Smooth muscle cell (in vitro differentiated cells): ENCODE data around the gene SUCO. TPM values are rescaled to one million over a fixed set of nuclear protein-coding genes. Genes with fewer than 3 reads are reported as not detected.

Experiments used
- DNase-seq: peaks from one replicate; lab custom pipeline; 2025; ENCODE audit not compliant: unreplicated experiment; lab: John Stamatoyannopoulos, UW
- H2AFZ ChIP-seq: fragments of 200-600 bp; sonication (generic); 2 replicates; pipeline ENCODE4 v1.6.0; 2016; ENCODE audit warnings: antibody characterized with exemption, low read depth, mild to moderate bottlenecking
- H3F3A ChIP-seq: fragments of 200-600 bp; sonication (generic); 2 replicates; pipeline ENCODE4 v1.6.0; 2017; ENCODE audit warnings: antibody characterized with exemption, low read depth
- H3K27ac ChIP-seq: fragments of 200-600 bp; sonication (generic); 2 replicates; pipeline ENCODE4 v1.5.1; 2016; ENCODE audit warnings: low read depth, mild to moderate bottlenecking
- H3K27me3 ChIP-seq: fragments of 200-600 bp; sonication (generic); 2 replicates; pipeline ENCODE4 v1.6.1; 2016; ENCODE audit warnings: low read depth, mild to moderate bottlenecking
- H3K36me3 ChIP-seq: fragments of 200-600 bp; sonication (generic); 2 replicates; pipeline ENCODE4 v1.5.1; 2016; ENCODE audit warnings: low read depth
- H3K4me1 ChIP-seq: fragments of 200-600 bp; sonication (generic); 2 replicates; pipeline ENCODE4 v1.5.1; 2016; ENCODE audit warnings: low read depth
- H3K4me2 ChIP-seq: fragments of 200-600 bp; sonication (generic); 2 replicates; pipeline ENCODE4 v1.6.0; 2016; ENCODE audit warnings: mild to moderate bottlenecking
- H3K4me3 ChIP-seq: fragments of 200-600 bp; sonication (generic); 2 replicates; pipeline ENCODE4 v1.5.1; 2016; ENCODE audit warnings: mild to moderate bottlenecking
- H3K79me2 ChIP-seq: fragments of 200-600 bp; sonication (generic); 2 replicates; pipeline ENCODE4 v1.6.0; 2016; ENCODE audit warnings: low read depth, mild to moderate bottlenecking
- H3K9ac ChIP-seq: fragments of 200-600 bp; sonication (generic); 2 replicates; pipeline ENCODE4 v1.6.0; 2016; ENCODE audit warnings: low read depth
- H3K9me3 ChIP-seq: fragments of 200-600 bp; sonication (generic); replicated peaks from 2 replicates; pipeline ENCODE4 v1.5.1; 2016; ENCODE audit warnings: low read depth
- H4K20me1 ChIP-seq: fragments of 200-600 bp; sonication (generic); 2 replicates; pipeline ENCODE4 v1.6.0; 2016; ENCODE audit warnings: low read depth
- CTCF ChIP-seq: fragments of 200-600 bp; sonication (generic); IDR thresholded peaks from 2 replicates; pipeline ENCODE4 v1.5.1; 2017; ENCODE audit warnings: borderline replicate concordance, mild to moderate bottlenecking, antibody characterized with exemption; ENCODE audit not compliant: insufficient read depth, poor library complexity, severe bottlenecking
- WGBS: methylation state at CpG from one replicate; pipeline ENCODE4 v1.1.7; 2016; ENCODE audit warnings: low lambda C conversion rate; 5-methylcytosine and 5-hydroxymethylcytosine counted together
- polyA plus RNA-seq: library from polyadenylated mRNA; unstranded; fragments of >200 nt; fragmentation: Nextera tagmentation; extraction: Ambion mirVana; gene quantifications from 2 replicates; pipeline ENCODE4 v1.2.1, GENCODE V29; 2016
- total RNA-seq: library from RNA; depleted of rRNA; stranded (reverse); fragments of >200 nt; gene quantifications from 2 replicates; pipeline ENCODE4 v1.2.3, GENCODE V29; 2014

SUCO gene
- total and polyA plus RNA-seq, 2 experiments from 2014 or later: 16.9 to 96.7 TPM

DNA sequence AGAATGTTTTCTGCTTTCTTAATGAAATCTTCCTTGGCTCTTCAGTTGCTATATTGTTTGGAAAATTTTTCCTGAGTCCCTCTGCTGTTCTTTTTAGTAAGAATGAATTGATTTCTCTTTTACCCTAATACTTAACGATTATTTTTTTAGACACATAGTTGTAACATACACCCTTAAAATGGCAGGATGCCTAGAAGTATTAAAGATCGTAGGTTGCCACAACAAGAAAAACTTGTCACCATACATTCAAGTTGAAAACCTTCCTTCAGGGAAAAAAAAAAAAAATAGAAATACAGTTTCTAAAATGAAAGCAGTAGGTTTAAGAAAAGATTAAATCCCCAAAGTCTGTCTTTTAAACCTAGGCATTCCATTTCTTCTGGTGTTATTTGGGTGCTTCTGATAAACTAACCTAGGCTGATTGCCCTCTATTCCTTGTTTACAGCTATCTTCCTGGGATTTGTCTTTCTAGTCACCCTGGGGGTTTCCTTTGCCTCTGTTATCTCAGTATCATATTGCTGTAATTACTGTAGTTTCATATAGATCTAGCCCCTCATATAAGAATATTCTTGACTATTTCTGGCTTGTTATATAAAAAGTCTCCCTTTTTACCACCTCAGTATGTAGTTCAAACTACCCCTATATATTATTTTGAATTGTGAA, 16.8 kb downstream of the SUCO start:
- H3K27ac ChIP-seq: no peak overlapping the region
- H2AFZ ChIP-seq: no peak overlapping the region
- H3F3A ChIP-seq: no peaks in the 10 kb centered on the region
- peaks cover 18% of the 10 kb centered on the region for H3K4me1 ChIP-seq
- TF ChIP-seq CTCF: no peak
- H3K79me2 ChIP-seq: peaks cover 96% of the 10 kb centered on the region
- no peak overlapping the region for H3K9ac ChIP-seq
- peak overlapping the region; percentile 2 for H3K4me2 ChIP-seq
- WGBS: 70% methylated on average over 2 of the region's 2 CpGs
- H3K9me3 ChIP-seq: no peaks in the 10 kb centered on the region
- DNase-seq: no peak
- no peak overlapping the region for H3K4me3 ChIP-seq
- H3K27me3 ChIP-seq: no peaks in the 10 kb centered on the region
- H4K20me1 ChIP-seq: peaks cover 100% of the 10 kb centered on the region
- H3K36me3 ChIP-seq: no peaks in the 10 kb centered on the region

DNA sequence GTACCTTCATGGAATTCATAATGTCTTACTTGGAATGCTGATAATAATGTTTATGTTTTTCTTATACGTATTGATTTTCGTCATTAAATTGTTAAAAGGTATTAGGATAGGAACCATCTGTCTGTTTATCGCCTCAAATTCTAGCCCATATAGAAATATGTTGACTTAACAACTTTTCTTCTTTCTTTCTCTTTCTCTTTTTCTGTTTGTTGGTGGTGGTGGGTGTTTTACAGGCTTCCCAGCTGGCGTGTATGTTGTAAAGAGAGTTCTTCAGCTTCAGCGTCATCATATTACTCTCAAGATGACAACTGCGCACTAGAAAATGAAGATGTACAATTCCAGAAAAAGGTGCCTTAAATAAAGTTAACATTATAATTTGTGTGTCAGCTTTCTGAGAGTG, 18.3 kb downstream of the SUCO start:
- H3K27ac ChIP-seq: peak overlapping the region; percentile 2
- TF ChIP-seq CTCF: no peak
- peaks cover 18% of the 10 kb centered on the region for H3K4me1 ChIP-seq
- H3K4me2 ChIP-seq: no peak overlapping the region
- H3F3A ChIP-seq: no peaks in the 10 kb centered on the region
- H3K4me3 ChIP-seq: no peak overlapping the region
- H3K9me3 ChIP-seq: no peaks in the 10 kb centered on the region
- H2AFZ ChIP-seq: no peak overlapping the region
- H3K36me3 ChIP-seq: no peaks in the 10 kb centered on the region
- H4K20me1 ChIP-seq: peaks cover 100% of the 10 kb centered on the region
- H3K27me3 ChIP-seq: no peaks in the 10 kb centered on the region
- 86% methylated on average over 6 of the region's 6 CpGs for WGBS
- H3K9ac ChIP-seq: no peak overlapping the region
- no peak for DNase-seq
- H3K79me2 ChIP-seq: peaks cover 95% of the 10 kb centered on the region

DNA sequence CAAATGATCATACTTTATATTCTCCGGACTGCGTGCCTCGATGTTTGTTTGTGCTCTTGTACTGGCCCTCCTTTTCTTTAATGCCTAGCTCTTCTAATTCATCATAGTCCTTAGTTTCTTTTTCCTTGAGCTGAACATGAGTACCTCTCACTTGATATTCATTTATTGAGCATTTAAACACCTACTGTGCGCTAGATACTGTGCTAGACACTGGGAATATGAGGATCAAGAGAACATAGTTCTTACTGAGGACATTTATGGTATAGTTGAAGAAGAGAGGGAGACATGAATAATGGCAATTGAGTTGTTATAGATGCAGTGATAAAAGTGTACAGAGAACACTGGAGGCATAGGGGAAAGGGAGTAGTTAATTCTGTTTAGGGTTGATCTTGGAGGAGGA, 22.0 kb downstream of the SUCO start:
- Histone ChIP-seq H3K79me2 (peaks cover 76% of the 10 kb centered on the region), H3F3A (no peaks in the 10 kb centered on the region), H4K20me1 (peaks cover 73% of the 10 kb centered on the region), H2AFZ (no peak overlapping the region), H3K4me3 (no peak overlapping the region), H3K4me1 (no peaks in the 10 kb centered on the region), H3K9me3 (no peaks in the 10 kb centered on the region), H3K9ac (no peak overlapping the region), H3K4me2 (no peak overlapping the region), H3K27me3 (no peaks in the 10 kb centered on the region), H3K27ac (no peak overlapping the region), H3K36me3 (no peaks in the 10 kb centered on the region)
- TF ChIP-seq CTCF: no peak
- DNase-seq: no peak
- WGBS: 98% methylated on average over 4 of the region's 4 CpGs

GRCh38 chr1:172556461-172556860, 23.5 kb downstream of the SUCO start:
- no peak overlapping the region for H3K4me3 ChIP-seq
- H3K9me3 ChIP-seq: no peaks in the 10 kb centered on the region
- no peaks in the 10 kb centered on the region for H3K4me1 ChIP-seq
- peaks cover 61% of the 10 kb centered on the region for H3K79me2 ChIP-seq
- TF ChIP-seq CTCF: no peak
- no peak overlapping the region for H3K9ac ChIP-seq
- peaks cover 64% of the 10 kb centered on the region for H4K20me1 ChIP-seq
- no peak overlapping the region for H2AFZ ChIP-seq
- no peaks in the 10 kb centered on the region for H3K27me3 ChIP-seq
- no peak for DNase-seq
- no peak overlapping the region for H3K4me2 ChIP-seq
- H3K27ac ChIP-seq: no peak overlapping the region
- no peaks in the 10 kb centered on the region for H3K36me3 ChIP-seq
- H3F3A ChIP-seq: no peaks in the 10 kb centered on the region
